ENCODE results near the gene PCOLCE2. TPM values are rescaled to one million over a fixed set of nuclear protein-coding genes. Genes with fewer than 3 reads are reported as not detected.

The PCOLCE2 gene
- total and polyA plus RNA-seq, 12 donors = 49.9 to 143 (median 69.6) TPM

DNA sequence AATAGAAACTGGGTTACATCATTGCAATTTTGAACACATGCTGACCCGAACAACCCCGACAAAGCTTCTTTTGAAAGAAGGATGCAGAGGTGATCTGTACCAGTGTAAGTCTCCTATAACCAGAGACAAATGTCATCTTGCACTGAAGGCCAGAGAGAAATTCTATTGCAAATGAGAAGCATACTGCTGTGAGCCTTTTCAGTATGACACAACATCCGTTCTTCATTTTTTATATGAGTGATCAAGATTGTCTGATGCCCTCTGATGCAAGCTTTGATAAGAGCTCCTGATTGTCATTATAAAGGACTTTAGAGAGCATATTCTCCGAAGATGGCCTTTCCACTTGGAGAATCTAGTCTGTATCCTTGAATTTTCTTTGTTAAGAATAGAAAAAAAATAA lies 36.9 kb downstream of the PCOLCE2 start:
- 78 to 88% methylated on average over 4 of the region's 4 CpGs for WGBS, 2 donors
- Histone ChIP-seq H3K9me3 (no peaks in the 10 kb centered on the region), H3K36me3 (no peaks in the 10 kb centered on the region), H3K27me3 (no peaks in the 10 kb centered on the region), H3K4me3 (no peak overlapping the region), H3K27ac (no peak overlapping the region), H3K4me1 (peaks cover 0 to 45% (median 27%) of the 10 kb centered on the region in 9 donors)
- intact Hi-C loops (cut with DNase I) = loop anchor here in 2 of 10 donors (10.0 kb wide), 2 partner anchors 123 to 133 kb away; no protein-coding TSS in a partner anchor
- TF ChIP-seq, protein P1, sequence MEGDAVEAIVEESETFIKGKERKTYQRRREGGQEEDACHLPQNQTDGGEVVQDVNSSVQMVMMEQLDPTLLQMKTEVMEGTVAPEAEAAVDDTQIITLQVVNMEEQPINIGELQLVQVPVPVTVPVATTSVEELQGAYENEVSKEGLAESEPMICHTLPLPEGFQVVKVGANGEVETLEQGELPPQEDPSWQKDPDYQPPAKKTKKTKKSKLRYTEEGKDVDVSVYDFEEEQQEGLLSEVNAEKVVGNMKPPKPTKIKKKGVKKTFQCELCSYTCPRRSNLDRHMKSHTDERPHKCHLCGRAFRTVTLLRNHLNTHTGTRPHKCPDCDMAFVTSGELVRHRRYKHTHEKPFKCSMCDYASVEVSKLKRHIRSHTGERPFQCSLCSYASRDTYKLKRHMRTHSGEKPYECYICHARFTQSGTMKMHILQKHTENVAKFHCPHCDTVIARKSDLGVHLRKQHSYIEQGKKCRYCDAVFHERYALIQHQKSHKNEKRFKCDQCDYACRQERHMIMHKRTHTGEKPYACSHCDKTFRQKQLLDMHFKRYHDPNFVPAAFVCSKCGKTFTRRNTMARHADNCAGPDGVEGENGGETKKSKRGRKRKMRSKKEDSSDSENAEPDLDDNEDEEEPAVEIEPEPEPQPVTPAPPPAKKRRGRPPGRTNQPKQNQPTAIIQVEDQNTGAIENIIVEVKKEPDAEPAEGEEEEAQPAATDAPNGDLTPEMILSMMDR (IDR thresholded peaks at IDR 0.05) = no peak
- ATAC-seq (no peak), DNase-seq (no peak)

DNA sequence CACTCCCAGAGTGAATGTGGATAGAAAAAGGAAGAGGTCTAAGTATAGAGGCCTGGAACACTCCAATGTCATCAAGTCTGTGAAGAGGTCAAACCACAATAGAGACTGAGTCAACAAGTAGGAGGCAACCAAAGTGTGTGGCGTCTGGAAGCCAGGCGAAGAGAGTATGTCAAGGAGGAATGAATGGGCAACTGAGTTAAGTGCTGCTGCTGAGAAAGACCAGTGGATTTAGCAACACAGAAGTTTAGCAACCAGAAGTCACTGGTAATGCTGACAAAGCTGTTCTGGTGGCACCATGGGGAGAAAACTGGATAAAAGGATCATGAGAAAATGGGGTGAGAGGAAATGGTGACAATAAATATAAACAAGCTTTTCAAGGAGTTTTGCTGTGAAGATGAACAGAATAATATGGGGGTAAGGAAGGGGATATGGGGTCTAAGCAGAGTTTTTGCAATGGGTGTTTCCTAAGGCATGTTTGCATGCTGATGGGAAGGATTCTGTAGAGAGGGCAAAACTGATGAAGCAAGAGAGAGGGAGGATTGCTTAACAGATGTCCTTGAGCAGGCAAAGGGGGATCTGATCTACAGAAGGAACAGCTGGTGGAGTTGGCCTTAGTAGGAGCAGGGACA lies 38.4 kb downstream of the PCOLCE2 start:
- Histone ChIP-seq H3K4me1 (peaks cover 0 to 48% (median 20%) of the 10 kb centered on the region in 9 donors), H3K27ac (peak overlapping the region in 5 of 10 donors; percentile 1 to 53 (median 35)), H3K27me3 (no peaks in the 10 kb centered on the region), H3K4me3 (no peak overlapping the region), H3K9me3 (no peaks in the 10 kb centered on the region), H3K36me3 (no peaks in the 10 kb centered on the region)
- TF ChIP-seq, protein P1 (IDR thresholded peaks at IDR 0.05) = no peak
- ATAC-seq (peak in 6 of 8 donors; percentile 51 to 87 (median 62)), DNase-seq (no peak)
- intact Hi-C loops (cut with DNase I) = loop anchor here in 2 of 10 donors (10.0 kb wide), 2 partner anchors 124 to 134 kb away; no protein-coding TSS in a partner anchor
- 49% methylated on average over 2 of the region's 2 CpGs for WGBS, 2 donors

DNA sequence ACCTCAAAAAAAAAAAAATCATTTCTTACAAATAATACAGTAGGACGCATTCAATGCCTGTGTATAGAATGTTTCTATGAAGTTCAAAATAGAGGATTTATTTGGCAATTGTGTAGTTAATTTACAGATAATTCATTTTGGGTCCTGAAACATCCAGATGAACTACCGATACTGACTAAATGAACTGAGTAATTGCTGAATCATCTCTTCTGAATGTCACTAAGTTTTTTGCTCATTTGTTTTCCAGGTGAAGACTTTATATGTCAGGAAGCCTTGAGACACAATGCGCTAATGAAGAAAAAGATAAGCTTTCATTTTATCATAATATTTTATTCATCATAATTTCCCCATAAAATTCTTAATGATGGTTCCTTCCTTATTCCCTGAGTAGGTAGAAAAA lies 39.7 kb downstream of the PCOLCE2 start:
- intact Hi-C loops (cut with DNase I) = no loop called here
- Histone ChIP-seq H3K27ac (peak overlapping the region in 1 of 10 donors; percentile 53), H3K27me3 (no peaks in the 10 kb centered on the region), H3K9me3 (no peaks in the 10 kb centered on the region), H3K4me1 (peaks cover 0 to 37% (median 14%) of the 10 kb centered on the region in 9 donors), H3K36me3 (no peaks in the 10 kb centered on the region), H3K4me3 (no peak overlapping the region)
- TF ChIP-seq, protein P1 (IDR thresholded peaks at IDR 0.05) = no peak
- ATAC-seq = no peak
- no peak for DNase-seq
- 94 to 97% methylated on average over 3 of the region's 3 CpGs for WGBS, 2 donors

DNA sequence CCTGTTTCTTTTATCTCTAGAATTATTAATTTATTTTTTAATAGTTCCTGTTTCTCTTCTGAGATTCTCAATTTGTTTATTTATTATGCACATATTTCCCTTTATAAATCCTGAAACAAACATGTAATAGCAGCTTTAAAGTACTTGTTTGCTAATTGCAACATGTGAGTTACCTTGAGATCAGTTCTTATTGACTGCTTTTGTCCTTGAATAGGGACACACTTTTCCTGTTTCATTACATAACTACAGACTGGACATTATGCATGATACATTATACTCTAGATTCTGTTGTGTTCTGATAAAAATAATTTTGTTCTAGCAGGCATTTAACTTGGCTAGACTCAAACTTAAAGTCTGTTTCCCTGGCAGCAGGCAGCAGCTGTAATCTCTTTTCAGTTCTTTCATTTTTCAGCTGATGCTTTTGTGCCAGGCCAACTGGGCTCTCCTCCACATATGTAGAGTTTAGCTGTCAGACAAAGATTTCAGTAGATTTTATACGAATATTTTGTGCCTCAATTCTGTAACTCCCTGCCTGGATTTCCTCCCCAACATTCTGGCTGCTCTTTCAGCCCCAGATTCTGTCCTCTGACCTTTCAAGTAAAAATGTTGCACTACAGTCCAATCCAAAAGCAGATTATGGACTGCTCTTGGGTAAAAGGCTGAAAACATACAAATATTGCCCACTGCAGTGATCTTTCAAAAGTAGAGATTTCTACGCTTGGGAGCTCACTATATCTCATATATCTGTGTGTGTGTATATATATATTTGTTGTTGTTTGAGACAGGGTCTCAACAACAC lies 41.9 kb downstream of the PCOLCE2 start:
- H3K36me3 ChIP-seq = peaks cover 0 to 8% (median 0%) of the 10 kb centered on the region in 9 donors
- DNase-seq (no peak), ATAC-seq (peak in 1 of 8 donors; percentile 29)
- peak overlapping the region in 6 of 10 donors; percentile 5 to 64 (median 41) for H3K27ac ChIP-seq
- H3K4me3 ChIP-seq = no peak overlapping the region
- TF ChIP-seq, protein P1 (IDR thresholded peaks at IDR 0.05) = no peak
- peaks cover 0 to 25% (median 6%) of the 10 kb centered on the region in 9 donors for H3K4me1 ChIP-seq
- intact Hi-C loops (cut with DNase I) = no loop called here
- whole genome bisulfite sequencing, 2 donors = 24 to 28% methylated on average over 2 of the region's 2 CpGs
- H3K27me3 ChIP-seq = no peaks in the 10 kb centered on the region
- H3K9me3 ChIP-seq = no peaks in the 10 kb centered on the region

Measured in heart right ventricle (tissue), 16 donors.